Transverse colon (tissue), 4 donors: ENCODE results near the gene PPP6R3. TPM values are rescaled to one million over a fixed set of nuclear protein-coding genes. Genes with fewer than 3 reads are reported as not detected.
"Not testable (repeated sequence)": the region's sequence is repeated elsewhere in the genome, so short reads cannot be mapped to it uniquely, and the experiment has no call there.

Source experiments
- DNase-seq: peaks from one replicate; pipeline ENCODE4 v3.0.0-alpha.2; 2019
- H3K27ac ChIP-seq, 4 donors: fragments of 200-600 bp; sonication (generic); 2 replicates each; pipeline ENCODE4 v1.5.1; 2016 to 2018; ENCODE audit warnings: inconsistent platforms in 4 of 4
- H3K27me3 ChIP-seq: fragments of 200-600 bp; sonication (generic); 2 replicates; pipeline ENCODE4 v1.5.1; 2017; ENCODE audit warnings: inconsistent platforms
- H3K36me3 ChIP-seq, 4 donors: fragments of 200-600 bp; sonication (generic); 2 replicates each; pipeline ENCODE4 v1.5.1; 2017 to 2019; ENCODE audit warnings: inconsistent platforms in 4 of 4
- H3K4me1 ChIP-seq, 4 donors: fragments of 200-600 bp; sonication (generic); 2 replicates each; pipeline ENCODE4 v1.5.1; 2017 to 2020; ENCODE audit warnings: inconsistent platforms in 4 of 4
- H3K4me3 ChIP-seq, 4 donors: fragments of 200-600 bp; sonication (generic); 1 replicate in 1 of 4; 2 replicates in 3 of 4; pipeline versions ENCODE4 v1.5.1 to v1.6.1; 2017 to 2019; ENCODE audit warnings: inconsistent platforms in 4 of 4
- H3K9me3 ChIP-seq, 2 donors: fragments of 200-600 bp; sonication (generic); 2 replicates each; pipeline ENCODE4 v1.5.1; 2017 to 2019; ENCODE audit warnings: inconsistent platforms in 2 of 2
- CTCF ChIP-seq, 5 experiments: fragments of 200-600 bp in 3 of 5; fragments of 450-650 bp in 2 of 5; sonication (generic) in 3 of 5; IDR thresholded peaks; 1 replicate in 2 of 5; 2 replicates in 3 of 5; pipeline ENCODE4 v1.5.1; 2016 to 2017; ENCODE audit warnings: antibody characterized with exemption in 5 of 5, inconsistent platforms in 3 of 5, mild to moderate bottlenecking in 2 of 5, moderate library complexity in 1 of 5
- EP300 ChIP-seq: sonication (generic); formaldehyde crosslinking; IDR thresholded peaks from one replicate; pipeline ENCODE4 v1.6.1; 2017; ENCODE audit warnings: antibody characterized with exemption, low read depth
- POLR2A ChIP-seq: fragments of 450-650 bp; IDR thresholded peaks from one replicate; pipeline ENCODE4 v1.6.1; 2016; ENCODE audit warnings: antibody characterized with exemption, mild to moderate bottlenecking, moderate library complexity
- POLR2AphosphoS5 ChIP-seq, 3 donors: sonication (generic); formaldehyde crosslinking; IDR thresholded peaks; one replicate each; pipeline ENCODE4 v1.6.1; 2016; ENCODE audit warnings: antibody characterized with exemption in 3 of 3
- WGBS, 2 donors: methylation state at CpG; one replicate each; pipeline ENCODE4 v1.1.5; 2018; ENCODE audit warnings: low coverage in 1 of 2; 5-methylcytosine and 5-hydroxymethylcytosine counted together
- in situ Hi-C, 4 donors: fragments of 200-750 bp; cut with MboI; loops; one replicate each; pipeline versions ENCODE4 v1.15.0 to v1.15.1; 2017; ENCODE audit warnings: low sequenced_read_pairs in 3 of 4, low pct_ligation_motif_present in 1 of 4, low pct_unique_long_range_greater_than_20kb in 1 of 4
- intact Hi-C: fragments of 100-400 bp; cut with DNase I; formaldehyde crosslinking; loops from one replicate; pipeline ENCODE4 v1.15.1; 2023; ENCODE audit warnings: low total_unique reads
- total RNA-seq, 4 donors: library from RNA; depleted of rRNA; stranded (reverse); fragments of >200 nt; gene quantifications; one replicate each; pipeline ENCODE4 v1.1.0, GENCODE V29; 2016

PPP6R3 gene
- total RNA-seq, 4 donors from 2014 or later = 89.8 to 158 (median 117) TPM

DNA sequence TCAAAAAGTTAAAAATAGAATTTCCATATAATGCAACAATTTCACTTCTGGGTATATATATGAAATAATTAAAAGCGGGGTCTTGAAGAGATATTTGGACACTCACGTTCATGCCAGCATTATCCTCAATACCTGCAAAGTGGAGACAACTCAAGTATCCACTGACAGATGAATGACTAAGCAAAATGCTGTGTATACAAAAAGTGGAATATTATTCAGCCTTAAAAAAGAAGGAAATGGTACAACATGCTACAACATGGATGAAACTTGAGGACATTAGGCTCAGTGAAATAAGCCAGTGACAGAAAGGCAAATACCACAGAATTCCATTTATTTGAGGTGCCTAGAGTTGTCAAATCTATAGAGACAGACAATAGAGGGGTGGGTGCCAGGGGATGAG lies 161.3 kb downstream of the PPP6R3 start:
- Histone ChIP-seq H3K9me3 (no peaks in the 10 kb centered on the region), H3K27me3 (peaks cover 5% of the 10 kb centered on the region), H3K4me1 (no peaks in the 10 kb centered on the region), H3K27ac (no peak overlapping the region), H3K36me3 (no peaks in the 10 kb centered on the region), H3K4me3 (no peak overlapping the region)
- in situ Hi-C loops (no loop called here), intact Hi-C loops (loop anchor here (1.0 kb wide), 1 partner anchor 33 kb away; no protein-coding TSS in a partner anchor)
- 90 to 94% methylated on average over 2 of the region's 2 CpGs for WGBS, 2 donors
- no peak for TF ChIP-seq EP300
- no peak for TF ChIP-seq POLR2A
- TF ChIP-seq POLR2AphosphoS5 (IDR thresholded peaks at IDR 0.05) = no peak
- DNase-seq = no peak

DNA sequence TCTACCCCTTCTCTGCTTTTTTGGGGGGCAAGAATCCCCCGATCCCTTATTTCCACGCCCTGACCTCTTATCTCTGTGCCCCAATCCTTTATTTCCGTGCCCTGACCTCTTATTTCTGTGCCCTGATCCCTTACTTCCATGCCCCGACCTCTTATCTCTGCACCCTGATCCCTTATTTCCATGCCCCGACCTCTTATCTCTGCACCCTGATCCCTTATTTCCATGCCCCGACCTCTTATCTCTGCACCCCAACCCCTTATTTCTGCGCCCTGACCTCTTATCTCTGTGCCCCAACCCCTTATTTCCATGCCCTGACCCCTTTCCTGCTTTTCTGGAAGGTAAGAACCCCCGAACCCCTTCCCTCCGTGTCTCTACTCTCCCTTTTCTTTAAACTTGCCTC lies 163.2 kb downstream of the PPP6R3 start:
- in situ Hi-C loops, intact Hi-C loops, DNase-seq, H3K36me3 ChIP-seq, H3K27ac ChIP-seq, H3K4me1 ChIP-seq, H3K4me3 ChIP-seq, H3K9me3 ChIP-seq, H3K27me3 ChIP-seq: not testable (repeated sequence)
- WGBS, 2 donors = 54 to 74% methylated on average over 9 of the region's 9 CpGs

DNA sequence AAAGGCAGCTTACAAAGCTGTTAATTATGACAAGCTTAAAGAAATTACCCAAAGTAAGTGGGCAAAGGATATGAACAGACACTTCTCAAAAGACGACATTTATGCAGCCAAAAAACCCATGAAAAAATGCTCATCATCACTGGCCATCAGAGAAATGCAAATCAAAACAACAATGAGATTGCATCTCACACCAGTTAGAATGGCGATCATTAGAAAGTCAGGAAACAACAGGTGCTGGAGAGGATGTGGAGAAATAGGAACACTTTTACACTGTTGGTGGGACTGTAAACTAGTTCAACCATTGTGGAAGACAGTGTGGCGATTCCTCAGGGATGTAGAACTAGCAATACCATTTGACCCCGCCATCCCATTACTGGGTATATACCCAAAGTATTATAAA lies 164.5 kb downstream of the PPP6R3 start:
- H3K36me3 ChIP-seq, in situ Hi-C loops, H3K27me3 ChIP-seq, DNase-seq, H3K4me3 ChIP-seq, H3K27ac ChIP-seq, H3K9me3 ChIP-seq, H3K4me1 ChIP-seq, intact Hi-C loops: not testable (repeated sequence)
- WGBS, 2 donors = 91% methylated on average over 4 of the region's 4 CpGs; no CpG with 5 or more reads in 1 of the 2 donors

GRCh38 chr11:68626236-68626635 lies 165.7 kb downstream of the PPP6R3 start:
- H3K9me3 ChIP-seq, intact Hi-C loops, in situ Hi-C loops, H3K4me1 ChIP-seq, H3K4me3 ChIP-seq, DNase-seq, H3K27ac ChIP-seq, H3K27me3 ChIP-seq, H3K36me3 ChIP-seq: not testable (repeated sequence)
- 50 to 82% methylated on average over 2 to 7 of the region's 7 CpGs for WGBS, 2 donors

- H3K27ac ChIP-seq, H3K36me3 ChIP-seq, H3K4me3 ChIP-seq, H3K9me3 ChIP-seq, intact Hi-C loops, H3K27me3 ChIP-seq, DNase-seq, H3K4me1 ChIP-seq, in situ Hi-C loops: not testable (repeated sequence)
- 80 to 92% methylated on average over 1 to 4 of the region's 5 CpGs for WGBS, 2 donors
These were observed 168.3 kb downstream of the PPP6R3 start for GRCh38 chr11:68628837-68629236.

DNA sequence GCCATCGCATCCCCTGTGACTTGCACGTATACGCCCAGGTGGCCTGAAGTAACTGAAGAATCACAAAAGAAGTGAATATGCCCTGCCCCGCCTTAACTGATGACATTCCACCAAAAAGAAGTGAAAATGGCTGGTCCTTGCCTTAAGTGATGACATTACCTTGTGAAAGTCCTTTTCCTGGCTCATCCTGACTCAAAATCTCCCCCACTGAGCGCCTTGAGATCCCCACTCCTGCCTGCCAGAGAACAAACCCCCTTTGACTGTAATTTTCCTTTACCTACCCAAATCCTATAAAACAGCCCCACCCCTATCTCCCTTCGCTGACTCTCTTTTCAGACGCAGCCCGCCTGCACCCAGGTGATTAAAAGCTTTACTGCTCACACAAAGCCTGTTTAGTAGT lies 171.8 kb downstream of the PPP6R3 start:
- H3K4me3 ChIP-seq, intact Hi-C loops, H3K27me3 ChIP-seq, DNase-seq, H3K27ac ChIP-seq, H3K9me3 ChIP-seq, in situ Hi-C loops, H3K4me1 ChIP-seq, H3K36me3 ChIP-seq: not testable (repeated sequence)
- WGBS, 2 donors = 70 to 84% methylated on average over 4 to 8 of the region's 8 CpGs

GRCh38 chr11:68632802-68633201 lies 172.2 kb downstream of the PPP6R3 start:
- Histone ChIP-seq H3K27ac (no peak overlapping the region), H3K36me3 (no peaks in the 10 kb centered on the region), H3K9me3 (no peaks in the 10 kb centered on the region), H3K4me3 (no peak overlapping the region), H3K27me3 (no peaks in the 10 kb centered on the region), H3K4me1 (no peaks in the 10 kb centered on the region)
- in situ Hi-C loops = no loop called here
- peak; percentile 64 for DNase-seq
- intact Hi-C loops = no loop called here
- 43 to 67% methylated on average over 1 to 6 of the region's 6 CpGs for WGBS, 2 donors
- TF ChIP-seq EP300 (no peak), POLR2A (no peak), POLR2AphosphoS5 (IDR thresholded peaks at IDR 0.05) (no peak), CTCF (IDR thresholded peaks at IDR 0.05) (peak in 4 of 5 experiments; percentile 35 to 59 (median 40))

- H3K36me3 ChIP-seq, H3K27me3 ChIP-seq, H3K27ac ChIP-seq, intact Hi-C loops, H3K4me3 ChIP-seq, H3K9me3 ChIP-seq, in situ Hi-C loops, DNase-seq, H3K4me1 ChIP-seq: not testable (repeated sequence)
- 66% methylated on average over 7 of the region's 7 CpGs; no CpG with 5 or more reads in 1 of the 2 donors for WGBS, 2 donors
These were observed 174.1 kb downstream of the PPP6R3 start for GRCh38 chr11:68634606-68635005.

- H3K9me3 ChIP-seq, DNase-seq, in situ Hi-C loops, H3K27ac ChIP-seq, H3K4me3 ChIP-seq, H3K27me3 ChIP-seq, H3K36me3 ChIP-seq, H3K4me1 ChIP-seq, intact Hi-C loops: not testable (repeated sequence)
- 81% methylated on average over 6 of the region's 7 CpGs; no CpG with 5 or more reads in 1 of the 2 donors for WGBS, 2 donors
These were observed 174.6 kb downstream of the PPP6R3 start for GRCh38 chr11:68635172-68635571.

DNA sequence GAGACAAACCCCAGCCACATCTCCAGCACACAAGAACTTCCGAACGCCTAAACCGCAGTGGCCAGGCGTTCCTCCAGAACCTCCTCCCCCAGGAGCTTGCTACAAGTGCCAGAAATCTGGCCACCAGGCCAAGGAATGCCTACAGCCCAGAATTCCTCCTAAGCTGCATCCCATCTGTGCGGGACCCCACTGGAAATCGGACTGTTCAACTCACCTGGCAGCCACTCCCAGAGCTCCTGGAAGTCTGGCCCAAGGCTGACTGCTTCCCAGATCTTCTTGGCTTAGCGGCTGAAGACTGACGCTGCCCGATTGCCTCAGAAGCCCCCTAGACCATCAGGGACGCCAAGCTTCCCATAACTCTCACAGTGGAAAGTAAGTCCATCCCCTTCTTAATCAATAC lies 175.3 kb downstream of the PPP6R3 start:
- in situ Hi-C loops, H3K4me3 ChIP-seq: not testable (repeated sequence)

More for the DNA sequence above, 175.3 kb downstream of the PPP6R3 start:
- H3K27ac ChIP-seq, H3K9me3 ChIP-seq, H3K4me1 ChIP-seq, H3K27me3 ChIP-seq, H3K36me3 ChIP-seq, intact Hi-C loops, DNase-seq: not testable (repeated sequence)
- 84% methylated on average over 10 of the region's 10 CpGs; no CpG with 5 or more reads in 1 of the 2 donors for WGBS, 2 donors
